Gastroesophageal sphincter (tissue), 3 donors: ENCODE measurements around the gene STAT5A.

Source experiments
- CTCF ChIP-seq, 4 experiments: fragments of 200-600 bp in 2 of 4; fragments of 450-650 bp in 2 of 4; sonication (generic) in 1 of 4; IDR thresholded peaks; one replicate each; pipeline ENCODE4 v1.5.1; 2017 to 2019; ENCODE audit warnings: antibody characterized with exemption in 4 of 4, mild to moderate bottlenecking in 2 of 4, moderate library complexity in 2 of 4
- EP300 ChIP-seq: sonication (generic); formaldehyde crosslinking; IDR thresholded peaks from one replicate; pipeline ENCODE4 v1.6.1; 2017; ENCODE audit warnings: antibody characterized with exemption, mild to moderate bottlenecking
- POLR2A ChIP-seq, 2 donors: fragments of 450-650 bp; IDR thresholded peaks; one replicate each; pipeline ENCODE4 v1.6.1; 2017; ENCODE audit warnings: antibody characterized with exemption in 2 of 2, mild to moderate bottlenecking in 2 of 2, moderate library complexity in 1 of 2
- POLR2AphosphoS5 ChIP-seq: sonication (generic); formaldehyde crosslinking; IDR thresholded peaks from one replicate; pipeline ENCODE4 v1.6.1; 2017; ENCODE audit warnings: antibody characterized with exemption

- no peak for TF ChIP-seq POLR2A (IDR thresholded peaks at IDR 0.05)
- no peak for TF ChIP-seq CTCF (IDR thresholded peaks at IDR 0.05)
- TF ChIP-seq POLR2AphosphoS5, result no peak
- no peak for TF ChIP-seq EP300
Observed at GRCh38 chr17:42316755-42317154, 28.5 kb downstream of the STAT5A start.
